GM12865 (cell line): ENCODE results near the gene KNCN.

Experiments
- DNase-seq: peaks from one replicate; pipeline ENCODE4 v3.0.0; 2010; ENCODE audit warnings: low read depth
- H3K4me3 ChIP-seq: 2 replicates; pipeline ENCODE4 v1.5.1; 2011; ENCODE audit warnings: mild to moderate bottlenecking, low read depth, low read length, control low read depth
- CTCF ChIP-seq: IDR thresholded peaks from 2 replicates; pipeline ENCODE4 v1.5.1; 2011; ENCODE audit warnings: low read length, control low read depth, low read depth, inconsistent platforms; ENCODE audit not compliant: insufficient read depth; ENCODE audit errors: missing control alignments

Gene KNCN

DNA sequence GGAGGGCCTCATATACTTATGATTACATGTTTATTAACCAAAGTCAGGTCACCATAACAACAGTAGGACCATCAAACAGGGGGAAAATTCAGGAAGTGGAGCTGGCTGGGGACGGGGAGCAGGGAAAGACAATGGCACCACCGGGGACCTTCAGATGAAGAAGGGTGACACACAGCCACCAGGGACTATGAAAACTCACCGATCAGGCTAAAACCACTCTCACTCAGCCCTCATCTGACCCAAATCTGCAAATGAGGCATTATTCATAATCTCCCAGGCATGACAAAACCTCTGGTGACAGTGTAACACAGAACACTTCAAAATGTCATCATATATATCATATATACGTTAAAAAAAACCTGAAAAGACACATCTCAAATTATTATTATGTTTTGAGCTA is 41.4 kb upstream of the KNCN start:
- H3K4me3 ChIP-seq: no peak overlapping the region
- DNase-seq: no peak
- TF ChIP-seq CTCF: no peak

- no peak for DNase-seq
- no peak overlapping the region for H3K4me3 ChIP-seq
- no peak for TF ChIP-seq CTCF
These were observed 38.1 kb upstream of the KNCN start for GRCh38 chr1:46589529-46589928.

DNA sequence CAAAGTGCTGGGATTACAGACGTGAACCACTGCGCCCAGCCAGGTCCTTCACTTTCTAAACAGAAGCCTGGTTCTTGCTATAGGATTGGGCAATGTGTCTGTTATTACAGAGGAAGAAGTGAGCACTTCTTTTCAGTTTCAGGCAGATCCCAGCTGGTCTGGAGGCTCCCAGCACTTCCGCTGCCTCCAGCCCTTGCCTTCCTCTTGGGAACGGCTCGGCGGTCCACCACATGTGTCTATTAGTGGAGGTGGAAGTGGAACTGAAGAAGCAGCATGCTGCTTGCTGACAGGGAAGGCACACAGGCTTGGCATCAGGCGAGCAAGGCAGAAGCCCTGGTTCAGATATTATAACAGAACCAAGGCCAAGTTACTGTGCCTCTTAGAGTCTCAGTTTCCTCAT is 35.6 kb upstream of the KNCN start:
- DNase-seq: no peak
- TF ChIP-seq CTCF: no peak
- H3K4me3 ChIP-seq: no peak overlapping the region

DNA sequence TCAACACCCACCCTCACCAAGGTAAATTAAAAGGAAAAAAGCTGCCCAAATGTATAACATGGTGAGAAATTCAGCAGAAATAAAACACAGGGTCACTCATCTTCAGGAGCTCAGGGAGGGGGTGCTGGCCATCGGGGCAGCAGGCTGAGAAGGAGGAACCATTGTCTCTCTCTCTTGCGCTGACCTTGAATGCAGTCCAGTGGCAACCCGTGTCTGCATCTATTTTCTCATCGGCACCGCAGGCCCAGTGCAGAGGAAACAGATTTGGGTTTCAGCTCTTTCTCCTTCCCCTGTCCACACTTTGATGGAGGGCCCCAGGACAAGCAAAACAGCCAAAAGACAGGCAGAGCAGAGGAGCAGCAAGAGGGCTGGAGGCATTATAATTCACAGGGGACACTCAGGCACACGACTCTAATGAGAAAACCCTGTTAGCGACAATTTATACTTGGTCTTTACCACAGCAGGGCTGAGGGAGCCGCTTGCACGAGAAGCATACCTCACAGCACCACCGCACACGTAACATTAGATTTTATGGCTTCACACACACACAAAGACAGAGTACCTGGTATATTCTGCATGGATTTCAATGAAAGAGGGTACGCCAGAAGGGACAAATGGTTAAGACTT is 34.0 kb upstream of the KNCN start:
- H3K4me3 ChIP-seq: no peak overlapping the region
- TF ChIP-seq CTCF: no peak
- DNase-seq: no peak

DNA sequence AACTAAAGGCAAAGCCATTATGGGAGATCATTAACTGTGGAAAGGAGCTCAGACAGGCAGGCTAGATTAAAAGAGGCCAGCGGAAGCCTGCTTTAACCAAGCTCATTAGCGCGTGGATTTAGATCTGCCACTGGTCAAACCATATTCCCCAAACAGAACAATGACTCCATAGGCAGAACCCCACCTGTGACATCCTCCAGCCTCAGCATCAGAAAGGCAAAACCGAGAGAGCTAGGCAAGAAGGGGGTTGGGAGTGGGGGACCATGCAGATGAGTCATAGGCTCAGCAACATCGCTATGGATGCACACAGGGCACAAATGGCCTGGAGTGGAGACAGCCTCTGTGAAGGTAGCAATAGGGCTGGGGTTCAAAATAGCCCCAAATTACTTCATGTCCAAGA is 32.0 kb upstream of the KNCN start:
- DNase-seq: no peak
- no peak for TF ChIP-seq CTCF
- no peak overlapping the region for H3K4me3 ChIP-seq

- no peak overlapping the region for H3K4me3 ChIP-seq
- no peak for DNase-seq
- no peak for TF ChIP-seq CTCF
These were observed 31.5 kb upstream of the KNCN start for GRCh38 chr1:46582972-46583371.
